ENCODE results near the gene YWHAH. TPM values are rescaled to one million over a fixed set of nuclear protein-coding genes. Genes with fewer than 3 reads are reported as not detected.
A peak's percentile ranks its signal among the peaks of the same experiment; 100 is the strongest.

The YWHAH gene
- total RNA-seq, 1 experiment from 2014 or later, result 92.2 TPM

- H3K9me3 ChIP-seq, result no peaks in the 10 kb centered on the region
- peaks cover 2% of the 10 kb centered on the region; the same call in 1 of the 2 replicates for H3K27me3 ChIP-seq
- H3K4me3 ChIP-seq, result no peak overlapping the region
- no peak for DNase-seq
- no peaks in the 10 kb centered on the region for H3K36me3 ChIP-seq
Observed at GRCh38 chr22:31991102-31991839, 46.9 kb downstream of the YWHAH start.

GRCh38 chr22:31995046-31995445 lies 50.7 kb downstream of the YWHAH start:
- no peaks in the 10 kb centered on the region for H3K9me3 ChIP-seq
- H3K4me3 ChIP-seq, result no peak overlapping the region
- H3K36me3 ChIP-seq, result no peaks in the 10 kb centered on the region
- peaks cover 4% of the 10 kb centered on the region; the same call in 1 of the 2 replicates for H3K27me3 ChIP-seq
- no peak for DNase-seq

- peaks cover 4% of the 10 kb centered on the region; the same call in 1 of the 2 replicates for H3K27me3 ChIP-seq
- H3K9me3 ChIP-seq, result no peaks in the 10 kb centered on the region
- H3K4me3 ChIP-seq, result no peak overlapping the region
- DNase-seq, result no peak
- H3K36me3 ChIP-seq, result no peaks in the 10 kb centered on the region
Observed at GRCh38 chr22:31995807-31996206, 51.5 kb downstream of the YWHAH start.

GRCh38 chr22:31998784-31999385 lies 54.5 kb downstream of the YWHAH start:
- Histone ChIP-seq H3K36me3 (no peaks in the 10 kb centered on the region), H3K27me3 (peaks cover 4% of the 10 kb centered on the region; the same call in 1 of the 2 replicates), H3K4me3 (no peak overlapping the region), H3K9me3 (no peaks in the 10 kb centered on the region)
- DNase-seq, result no peak

- Histone ChIP-seq H3K4me3 (no peak overlapping the region), H3K9me3 (no peaks in the 10 kb centered on the region), H3K27me3 (peaks cover 4% of the 10 kb centered on the region; the same call in 1 of the 2 replicates), H3K36me3 (no peaks in the 10 kb centered on the region)
- no peak for DNase-seq
Observed at GRCh38 chr22:32000181-32000580, 55.8 kb downstream of the YWHAH start.

GRCh38 chr22:32005453-32005852 lies 61.1 kb downstream of the YWHAH start:
- no peaks in the 10 kb centered on the region for H3K36me3 ChIP-seq
- H3K9me3 ChIP-seq, result no peaks in the 10 kb centered on the region
- H3K4me3 ChIP-seq, result no peak overlapping the region
- peak; percentile 55 for DNase-seq
- H3K27me3 ChIP-seq, result no peaks in the 10 kb centered on the region

Other genes with a start within 250 kb of the YWHAH start
- gene PRR14L, start 194.4 kb upstream of the YWHAH start, total RNA-seq (2014; rRNA removed; shearing (Covaris generic); ENCODE audit: low replicate concordance), result 0.69 and 3.5 TPM in 2 replicates
- 7.5 and 19.8 TPM in 2 replicates for gene DEPDC5, start 190.5 kb upstream of the YWHAH start, total RNA-seq (2014; rRNA removed; shearing (Covaris generic); ENCODE audit: low replicate concordance)
- gene SLC5A1, start 98.7 kb downstream of the YWHAH start, total RNA-seq (2014; rRNA removed; shearing (Covaris generic); ENCODE audit: low replicate concordance), result not detected in 2 replicates
- not detected in 2 replicates for gene C22orf42, start 214.8 kb downstream of the YWHAH start, total RNA-seq (2014; rRNA removed; shearing (Covaris generic); ENCODE audit: low replicate concordance)

All from MG63 (cell line).